GM12801 (cell line): ENCODE results near the gene LRG1.
A peak's percentile ranks its signal among the peaks of the same experiment; 100 is the strongest.

ENCODE experiments used
- CTCF ChIP-seq: IDR thresholded peaks from one replicate; pipeline ENCODE4 v1.5.1; 2011; ENCODE audit warnings: control low read depth; ENCODE audit not compliant: insufficient read length; ENCODE audit errors: extremely low read depth

LRG1 gene

GRCh38 chr19:4570916-4571304 is 31.1 kb upstream of the LRG1 start:
- no peak for TF ChIP-seq CTCF

GRCh38 chr19:4570402-4570801 is 30.6 kb upstream of the LRG1 start:
- no peak for TF ChIP-seq CTCF

GRCh38 chr19:4568886-4569285 is 29.1 kb upstream of the LRG1 start:
- no peak for TF ChIP-seq CTCF

GRCh38 chr19:4567584-4568071 is 27.8 kb upstream of the LRG1 start:
- TF ChIP-seq CTCF, result no peak

- TF ChIP-seq CTCF, result no peak
Measured at GRCh38 chr19:4566402-4567051, 26.7 kb upstream of the LRG1 start.

- TF ChIP-seq CTCF, result no peak
Measured at GRCh38 chr19:4559569-4559968, 19.7 kb upstream of the LRG1 start, which contains the start of gene SEMA6B. Gene SEMA6B, minus strand, starts transcription at chr19:4559684. Its CDS starts 1,227 bp downstream, at chr19:4558457.

GRCh38 chr19:4557971-4558941 is 18.4 kb upstream of the LRG1 start:
- TF ChIP-seq CTCF, result peak; percentile 49
